Duodenal mucosa (tissue), 2 donors: Measurements from ENCODE around the gene ZXDC.

Source experiments
- H3K27ac ChIP-seq: one replicate; pipeline ENCODE4 v1.7.0; 2013; ENCODE audit warnings: low read depth, low read length
- H3K27me3 ChIP-seq, 2 donors: one replicate each; pipeline ENCODE4 v1.7.0; 2013; ENCODE audit warnings: low read length in 2 of 2, control low read depth in 1 of 2; ENCODE audit not compliant: insufficient read depth in 2 of 2, control insufficient read depth in 1 of 2
- H3K36me3 ChIP-seq, 2 donors: one replicate each; pipeline ENCODE4 v1.7.0; 2013; ENCODE audit warnings: low read length in 2 of 2, control low read depth in 1 of 2; ENCODE audit not compliant: insufficient read depth in 2 of 2, control insufficient read depth in 1 of 2
- H3K4me1 ChIP-seq, 2 donors: one replicate each; pipeline ENCODE4 v1.7.0; 2013; ENCODE audit warnings: low read length in 2 of 2, control low read depth in 1 of 2; ENCODE audit not compliant: insufficient read depth in 2 of 2, control insufficient read depth in 1 of 2
- H3K4me3 ChIP-seq, 2 donors: one replicate each; pipeline ENCODE4 v1.7.0; 2013; ENCODE audit warnings: low read length in 2 of 2, low read depth in 1 of 2
- H3K9ac ChIP-seq, 2 donors: one replicate each; pipeline ENCODE4 v1.7.0; 2013; ENCODE audit warnings: low read length in 2 of 2, low read depth in 1 of 2
- H3K9me3 ChIP-seq, 2 donors: one replicate each; pipeline ENCODE4 v1.7.0; 2013; ENCODE audit warnings: low read length in 2 of 2, control low read depth in 1 of 2; ENCODE audit not compliant: control insufficient read depth in 1 of 2

The ZXDC gene

DNA sequence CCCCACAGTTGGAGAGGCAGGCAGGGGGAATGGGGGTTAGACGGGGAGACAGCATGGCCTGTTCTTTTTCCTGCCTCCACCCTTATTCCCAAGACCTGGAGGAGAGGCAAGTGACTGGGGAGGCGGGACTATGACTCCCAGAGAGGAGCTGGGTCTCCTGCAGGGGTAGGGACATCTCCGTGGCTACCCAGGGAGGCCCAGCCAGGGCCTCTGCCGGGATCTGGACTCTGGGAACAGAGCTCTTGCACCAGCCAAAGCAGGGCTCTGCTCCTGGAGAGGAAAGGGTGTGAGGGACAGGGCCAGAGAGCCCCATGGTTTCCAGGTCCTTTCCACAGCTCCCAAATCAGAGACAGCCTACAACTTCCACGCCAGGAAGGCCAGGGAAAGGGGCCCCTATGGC, 58.2 kb downstream of the ZXDC start:
- H3K4me1 ChIP-seq = no peaks in the 10 kb centered on the region
- H3K9me3 ChIP-seq = no peaks in the 10 kb centered on the region
- H3K4me3 ChIP-seq = no peak overlapping the region
- H3K27me3 ChIP-seq = peaks cover 5 to 11% of the 10 kb centered on the region in 2 donors
- no peaks in the 10 kb centered on the region for H3K36me3 ChIP-seq
- no peak overlapping the region for H3K27ac ChIP-seq
- no peak overlapping the region for H3K9ac ChIP-seq

DNA sequence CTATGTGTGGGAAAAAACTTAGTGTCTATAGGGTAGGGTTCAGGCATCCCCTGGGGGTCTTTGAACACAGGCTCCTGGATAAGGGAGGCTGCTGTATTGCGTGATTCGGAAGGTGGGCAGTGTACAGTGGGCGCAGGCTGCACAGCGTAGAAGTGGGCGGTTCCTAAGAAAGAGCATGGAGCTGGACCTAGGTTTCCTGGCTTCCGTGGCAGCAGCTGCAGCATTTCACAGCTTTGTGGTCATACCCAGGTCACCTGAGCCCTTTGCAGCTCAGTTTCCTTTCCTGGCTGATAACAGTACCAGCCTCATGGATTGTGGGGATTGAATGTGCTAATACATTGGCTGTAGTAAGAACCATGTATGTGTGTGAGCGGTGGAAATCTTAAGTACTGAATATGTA, 58.7 kb downstream of the ZXDC start:
- H3K27ac ChIP-seq = no peak overlapping the region
- H3K9ac ChIP-seq = no peak overlapping the region
- H3K36me3 ChIP-seq = no peaks in the 10 kb centered on the region
- H3K9me3 ChIP-seq = no peaks in the 10 kb centered on the region
- H3K4me1 ChIP-seq = no peaks in the 10 kb centered on the region
- peaks cover 5 to 13% of the 10 kb centered on the region in 2 donors for H3K27me3 ChIP-seq
- H3K4me3 ChIP-seq = no peak overlapping the region

DNA sequence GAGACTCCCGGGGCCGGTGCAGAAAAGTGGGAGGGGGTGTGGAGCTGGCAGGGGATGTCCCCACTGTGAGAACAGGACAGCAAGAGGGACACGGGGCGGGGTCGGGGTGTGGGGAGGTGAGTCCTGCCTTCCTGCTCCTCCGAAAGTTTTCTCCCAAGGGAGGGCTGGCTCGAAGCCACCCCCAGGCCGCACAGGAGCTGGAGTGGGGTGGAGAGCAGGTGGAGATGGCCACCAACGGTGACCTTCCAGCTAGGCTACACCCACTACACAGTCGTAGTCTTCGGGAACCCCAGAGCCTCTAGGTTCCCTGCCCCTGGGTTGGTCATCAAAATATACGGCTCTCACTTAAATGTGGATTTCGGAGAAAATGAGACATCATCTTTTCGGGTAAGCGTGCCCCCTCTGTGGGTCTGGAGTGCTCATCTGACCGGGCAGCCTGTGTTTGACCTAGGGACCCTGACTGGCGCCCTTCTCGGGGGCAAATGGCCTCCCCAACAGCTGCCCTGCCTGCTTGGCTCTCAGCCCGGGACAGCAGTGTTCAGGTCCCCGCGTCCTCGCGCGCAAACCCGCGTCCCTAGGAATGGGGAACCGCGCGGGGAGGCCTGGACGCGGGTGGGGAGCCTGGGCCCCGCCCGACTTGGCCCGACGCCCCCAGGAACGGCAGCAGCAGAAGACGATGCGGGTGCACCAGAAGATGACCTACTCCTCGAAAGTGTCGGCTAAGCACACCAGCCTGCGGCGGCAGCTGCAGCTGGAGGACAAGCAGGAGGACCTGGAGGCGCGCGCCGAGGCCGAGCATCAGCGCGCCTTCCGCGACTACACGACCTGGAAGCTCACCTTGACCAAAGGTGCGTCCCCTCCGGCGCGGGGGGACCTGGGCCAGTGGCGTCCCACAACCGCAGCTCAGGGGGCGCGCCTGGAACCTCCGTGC, 59.8 kb downstream of the ZXDC start:
- no peaks in the 10 kb centered on the region for H3K36me3 ChIP-seq
- H3K4me1 ChIP-seq = no peaks in the 10 kb centered on the region
- H3K27me3 ChIP-seq = peaks cover 5 to 13% of the 10 kb centered on the region in 2 donors
- H3K4me3 ChIP-seq = no peak overlapping the region
- no peak overlapping the region for H3K27ac ChIP-seq
- H3K9me3 ChIP-seq = no peaks in the 10 kb centered on the region
- H3K9ac ChIP-seq = no peak overlapping the region

DNA sequence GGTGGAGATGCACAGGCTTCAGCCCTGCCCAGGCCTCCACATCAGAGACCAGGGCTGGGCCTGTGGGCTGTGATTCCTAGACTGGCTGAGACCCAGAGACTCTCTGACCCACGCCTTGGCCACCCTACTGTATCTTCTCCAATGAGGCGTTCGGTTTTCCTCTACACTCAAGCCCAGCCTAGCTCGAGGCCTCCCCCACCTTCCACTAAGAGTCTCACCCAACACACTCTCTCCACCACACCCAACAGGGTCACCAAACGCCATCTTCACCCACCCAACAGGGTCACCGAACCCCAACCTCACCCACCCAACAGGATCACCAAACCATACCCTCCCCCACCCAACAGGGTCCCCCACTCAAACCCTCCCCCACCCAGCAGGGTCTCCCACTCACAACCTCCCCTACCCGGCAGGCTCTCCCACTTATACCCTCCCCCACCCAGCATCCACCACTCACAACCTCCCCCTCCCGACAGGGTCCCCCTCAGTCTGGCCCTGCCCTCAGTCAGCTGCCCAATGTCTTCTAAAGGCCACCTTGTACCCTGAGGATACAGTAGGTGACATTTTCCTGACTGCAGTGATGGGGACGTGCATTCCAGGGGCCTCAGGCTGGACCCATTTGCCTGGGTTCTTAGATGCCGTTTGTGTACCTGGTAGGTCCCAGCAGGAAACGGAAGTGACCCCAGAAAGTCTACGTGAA, 60.6 kb downstream of the ZXDC start:
- no peaks in the 10 kb centered on the region for H3K4me1 ChIP-seq
- no peak overlapping the region for H3K9ac ChIP-seq
- H3K4me3 ChIP-seq = no peak overlapping the region
- H3K27ac ChIP-seq = no peak overlapping the region
- no peaks in the 10 kb centered on the region for H3K9me3 ChIP-seq
- peaks cover 5 to 13% of the 10 kb centered on the region in 2 donors for H3K27me3 ChIP-seq
- H3K36me3 ChIP-seq = no peaks in the 10 kb centered on the region

DNA sequence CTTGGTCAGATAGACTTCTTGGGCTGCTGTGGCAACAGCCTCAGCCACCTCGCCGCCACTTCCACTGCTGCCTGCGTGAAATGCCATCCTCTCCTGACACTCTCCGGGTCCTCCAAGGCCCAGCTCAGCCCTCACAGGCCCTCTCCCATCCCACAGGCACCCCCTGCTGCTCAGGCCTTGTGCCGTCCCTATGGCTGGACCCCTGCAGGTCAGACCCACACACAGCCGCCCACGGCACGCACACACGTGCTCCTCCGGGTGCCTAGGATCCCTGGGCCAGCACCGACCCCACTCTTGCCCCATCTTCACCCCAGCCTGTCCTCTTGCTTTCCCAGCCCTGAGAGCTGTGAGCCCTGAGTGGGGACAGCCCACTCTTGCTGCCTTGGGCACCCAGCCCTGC, 61.3 kb downstream of the ZXDC start:
- Histone ChIP-seq H3K4me1 (no peaks in the 10 kb centered on the region), H3K9me3 (no peaks in the 10 kb centered on the region), H3K4me3 (no peak overlapping the region), H3K9ac (no peak overlapping the region), H3K36me3 (no peaks in the 10 kb centered on the region), H3K27ac (no peak overlapping the region), H3K27me3 (peaks cover 5 to 13% of the 10 kb centered on the region in 2 donors)

DNA sequence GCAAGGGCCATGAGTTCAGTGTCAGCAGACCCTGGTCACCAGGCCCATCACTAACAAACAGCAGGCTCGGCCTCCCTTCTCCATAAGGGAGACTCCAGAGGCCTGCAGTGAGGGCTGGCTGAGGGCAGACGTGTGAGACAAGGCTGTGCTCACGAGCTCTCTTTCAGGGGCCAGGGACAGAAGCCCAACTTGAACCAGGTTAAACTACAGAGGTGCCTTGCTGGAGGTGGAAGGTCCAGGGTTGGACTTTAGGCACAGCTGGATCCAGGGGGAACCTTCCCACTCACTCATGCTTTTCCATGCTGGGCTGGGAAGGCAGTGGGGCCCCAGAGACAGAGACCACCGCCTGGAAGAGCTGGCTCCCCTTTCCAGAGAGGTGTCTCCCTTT, 62.0 kb downstream of the ZXDC start:
- Histone ChIP-seq H3K4me1 (no peaks in the 10 kb centered on the region), H3K9ac (no peak overlapping the region), H3K9me3 (no peaks in the 10 kb centered on the region), H3K27ac (no peak overlapping the region), H3K4me3 (no peak overlapping the region), H3K36me3 (no peaks in the 10 kb centered on the region), H3K27me3 (peaks cover 5 to 13% of the 10 kb centered on the region in 2 donors)

DNA sequence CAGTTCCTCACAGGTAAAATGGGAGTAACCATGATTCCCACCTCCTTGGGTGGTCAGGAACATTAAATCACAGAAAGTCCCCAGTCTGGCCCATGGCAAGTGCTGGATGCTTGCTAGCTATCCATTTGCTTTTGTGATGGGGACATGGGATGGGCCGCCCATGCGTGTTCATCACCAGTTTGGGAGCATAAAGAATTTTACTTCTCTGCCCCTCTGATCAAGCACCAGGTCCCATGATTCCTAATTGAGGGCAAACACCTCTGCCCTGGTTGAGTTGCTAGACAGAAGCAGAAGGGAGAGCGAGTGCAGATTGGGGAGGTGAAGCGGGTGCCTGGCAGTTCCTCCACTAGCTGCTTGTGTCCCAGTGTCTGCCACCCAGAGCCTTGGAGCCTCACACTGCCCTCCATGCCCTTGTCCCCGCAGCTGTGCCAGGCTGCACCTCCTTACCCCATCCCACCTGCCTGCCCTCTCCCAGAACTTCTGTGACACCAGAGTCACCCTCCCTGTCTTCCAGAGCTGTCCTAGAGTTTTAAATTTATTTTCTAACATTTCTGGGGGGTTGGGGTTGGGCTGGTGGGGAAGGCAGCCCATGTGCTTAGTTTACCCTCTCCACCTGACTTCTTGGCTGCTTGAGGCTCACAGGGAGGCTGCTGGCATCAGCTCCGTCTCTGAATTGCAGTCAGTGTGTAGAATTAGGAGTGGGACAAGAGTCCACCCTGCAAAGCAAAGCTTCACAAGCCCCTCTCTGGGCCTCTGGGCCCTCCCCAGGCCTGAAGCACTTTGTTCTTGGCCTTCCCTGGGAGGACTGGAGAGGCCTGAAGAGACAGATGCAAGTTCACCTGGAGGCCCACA, 62.6 kb downstream of the ZXDC start:
- Histone ChIP-seq H3K9me3 (no peaks in the 10 kb centered on the region), H3K27me3 (peaks cover 5 to 13% of the 10 kb centered on the region in 2 donors), H3K36me3 (no peaks in the 10 kb centered on the region), H3K9ac (no peak overlapping the region), H3K27ac (no peak overlapping the region), H3K4me3 (no peak overlapping the region), H3K4me1 (no peaks in the 10 kb centered on the region)

DNA sequence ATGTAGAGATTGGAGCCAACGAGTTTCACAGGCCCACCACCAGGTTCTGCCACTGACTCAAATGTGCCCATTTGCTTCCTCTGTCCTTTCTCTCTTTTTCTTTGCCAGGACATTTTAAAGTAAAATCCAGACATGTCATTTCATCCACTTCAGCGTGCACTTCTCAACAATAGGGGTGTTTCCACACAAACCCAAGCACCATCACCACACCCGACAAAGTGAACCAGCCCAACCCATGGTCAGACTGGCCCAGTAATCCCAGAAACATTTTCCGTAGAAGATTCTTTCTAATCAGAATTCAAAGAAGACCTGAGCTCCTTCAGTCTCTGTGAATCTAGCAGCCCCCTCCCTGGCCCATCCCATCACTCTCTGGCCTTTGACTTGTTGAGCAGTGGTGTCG, 67.6 kb downstream of the ZXDC start:
- Histone ChIP-seq H3K4me1 (no peaks in the 10 kb centered on the region), H3K36me3 (no peaks in the 10 kb centered on the region), H3K9me3 (no peaks in the 10 kb centered on the region), H3K27ac (no peak overlapping the region), H3K4me3 (no peak overlapping the region), H3K27me3 (peaks cover 0 to 7% of the 10 kb centered on the region in 2 donors), H3K9ac (no peak overlapping the region)

DNA sequence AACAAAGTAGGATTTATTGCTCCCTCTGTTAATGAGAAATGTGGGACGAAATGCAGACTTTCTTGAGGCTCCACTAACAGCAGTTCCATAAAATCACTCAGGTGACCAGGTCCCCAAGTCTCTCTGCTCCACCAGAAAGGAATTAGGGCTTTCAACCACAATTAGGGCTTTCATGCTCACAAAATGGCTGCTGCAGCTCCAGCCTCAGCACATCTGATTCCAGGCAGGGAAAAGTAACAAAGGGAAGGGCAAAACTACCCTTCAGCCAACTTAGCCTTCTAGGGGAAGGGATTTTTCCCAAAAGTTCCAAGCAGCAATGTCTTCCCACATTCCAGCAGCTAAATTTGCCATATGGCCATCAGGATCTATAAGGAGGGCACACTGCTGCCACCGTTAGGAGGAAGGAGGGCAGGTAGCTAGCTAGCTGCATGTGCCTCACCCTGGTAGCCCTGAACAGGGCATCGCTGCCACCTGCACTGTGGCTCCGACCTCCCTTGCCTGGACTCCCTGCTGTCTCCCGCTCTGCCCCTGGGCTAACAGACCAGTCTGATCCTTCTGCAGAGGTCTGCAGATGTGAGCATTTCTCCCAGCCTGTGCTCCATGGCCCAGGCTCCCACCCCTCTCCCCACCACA, 68.2 kb downstream of the ZXDC start:
- H3K36me3 ChIP-seq = no peaks in the 10 kb centered on the region
- H3K9me3 ChIP-seq = no peaks in the 10 kb centered on the region
- H3K4me3 ChIP-seq = no peak overlapping the region
- H3K27ac ChIP-seq = no peak overlapping the region
- H3K27me3 ChIP-seq = peaks cover 0 to 3% of the 10 kb centered on the region in 2 donors
- H3K4me1 ChIP-seq = no peaks in the 10 kb centered on the region
- H3K9ac ChIP-seq = no peak overlapping the region
